Mononuclear cell (primary cell): Measurements from ENCODE around the gene MYNN. TPM values are rescaled to one million over a fixed set of nuclear protein-coding genes. Genes with fewer than 3 reads are reported as not detected.
"Not testable (repeated sequence)": the region's sequence is repeated elsewhere in the genome, so short reads cannot be mapped to it uniquely, and the experiment has no call there.

ENCODE experiments used
- H3K27me3 ChIP-seq: 2 replicates; pipeline ENCODE4 v1.6.0; 2011; ENCODE audit warnings: low read length, control low read depth; ENCODE audit not compliant: insufficient read depth
- H3K4me1 ChIP-seq: 2 replicates; pipeline ENCODE4 v1.5.1; 2011; ENCODE audit warnings: mild to moderate bottlenecking, low read length, control low read depth; ENCODE audit not compliant: insufficient read depth
- H3K4me3 ChIP-seq: 2 replicates; pipeline ENCODE4 v1.5.1; 2011; ENCODE audit warnings: mild to moderate bottlenecking, low read length, moderate library complexity
- H3K9me3 ChIP-seq: 2 replicates; pipeline ENCODE4 v1.5.1; 2011; ENCODE audit warnings: low read depth, mild to moderate bottlenecking, control low read depth, low read length
- total RNA-seq: library from RNA; depleted of rRNA; stranded (reverse); fragments of >200 nt; gene quantifications from one replicate; pipeline ENCODE4 v1.2.3, GENCODE V29; 2012

MYNN gene
- 36.6 TPM for total RNA-seq

DNA sequence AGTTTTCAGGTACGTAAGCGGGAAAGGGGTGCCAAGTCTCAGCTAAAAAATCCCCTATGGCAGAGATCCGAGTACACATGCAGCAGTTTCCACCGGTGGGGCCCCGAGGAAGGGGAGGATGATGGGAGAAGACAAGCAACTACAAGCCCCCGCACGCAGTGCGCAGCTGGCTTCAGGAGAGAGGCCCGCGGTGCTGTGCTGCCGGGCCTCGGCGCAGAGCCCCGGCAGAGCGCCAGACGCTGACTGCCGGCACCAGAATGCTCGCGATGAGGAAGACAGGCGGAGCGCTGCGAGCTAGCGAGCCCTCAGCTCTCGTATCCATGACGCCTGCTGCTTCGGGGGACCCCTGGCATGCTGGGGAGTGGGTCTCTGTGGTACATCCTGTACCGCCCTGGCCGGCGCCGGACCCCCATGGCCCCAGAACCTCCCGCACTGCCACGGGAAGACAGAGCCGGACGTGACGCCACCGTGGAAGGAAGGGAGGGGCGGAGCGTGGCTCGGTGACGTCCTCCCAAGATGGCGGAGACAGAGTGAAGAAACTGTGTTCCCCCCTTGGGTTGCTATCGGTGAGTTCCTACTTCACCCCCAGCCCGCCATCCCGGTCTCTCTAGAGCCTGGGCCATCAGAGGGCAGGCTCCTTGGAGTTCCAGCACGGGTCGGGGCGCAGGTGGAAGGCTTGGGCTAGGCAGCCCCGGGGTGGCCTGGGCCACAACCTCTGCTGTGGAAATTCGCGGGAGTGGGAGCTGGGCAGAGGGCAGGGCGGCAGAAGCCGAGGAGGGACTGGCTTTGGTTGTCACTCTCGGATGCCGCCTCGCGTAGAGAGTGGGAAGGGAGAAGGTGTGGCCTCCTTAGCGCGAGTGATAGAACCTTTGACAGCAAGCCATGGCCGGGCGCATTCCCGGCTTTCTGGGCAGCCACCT lies at the start of gene MYNN:
Gene MYNN, plus strand, starts transcription at position 500 of the 920 bp plus-strand sequence. CDS start 900 bp downstream, outside the sequence.
- Histone ChIP-seq H3K4me1 (peaks cover 19% of the 10 kb centered on the region), H3K27me3 (no peaks in the 10 kb centered on the region), H3K9me3 (no peaks in the 10 kb centered on the region), H3K4me3 (peak within 1 kb of the TSS; percentile 67)

GRCh38 chr3:169731857-169732256 lies 41.3 kb upstream of the MYNN start:
- Histone ChIP-seq H3K9me3 (peaks cover 21% of the 10 kb centered on the region), H3K27me3 (peaks cover 24% of the 10 kb centered on the region)
- H3K4me3 ChIP-seq, H3K4me1 ChIP-seq: not testable (repeated sequence)

GRCh38 chr3:169739067-169739466 lies 34.1 kb upstream of the MYNN start:
- Histone ChIP-seq H3K9me3 (no peaks in the 10 kb centered on the region), H3K27me3 (no peaks in the 10 kb centered on the region), H3K4me1 (no peaks in the 10 kb centered on the region), H3K4me3 (no peak overlapping the region)

GRCh38 chr3:169744366-169745054 lies 28.7 kb upstream of the MYNN start:
- no peak overlapping the region for H3K4me3 ChIP-seq
- no peaks in the 10 kb centered on the region for H3K4me1 ChIP-seq
- H3K27me3 ChIP-seq = peaks cover 6% of the 10 kb centered on the region
- H3K9me3 ChIP-seq = no peaks in the 10 kb centered on the region

- Histone ChIP-seq H3K27me3 (peaks cover 6% of the 10 kb centered on the region), H3K9me3 (no peaks in the 10 kb centered on the region), H3K4me1 (no peaks in the 10 kb centered on the region), H3K4me3 (no peak overlapping the region)
Measured at GRCh38 chr3:169746924-169747323, 26.3 kb upstream of the MYNN start.

- Histone ChIP-seq H3K9me3 (no peaks in the 10 kb centered on the region), H3K4me3 (no peak overlapping the region), H3K27me3 (peaks cover 6% of the 10 kb centered on the region), H3K4me1 (no peaks in the 10 kb centered on the region)
Measured at GRCh38 chr3:169748670-169749069, 24.5 kb upstream of the MYNN start.

- H3K27me3 ChIP-seq = peaks cover 15% of the 10 kb centered on the region
- no peak overlapping the region for H3K4me3 ChIP-seq
Measured at GRCh38 chr3:169750665-169751064, 22.5 kb upstream of the MYNN start.

GRCh38 chr3:169751875-169752274 lies 21.3 kb upstream of the MYNN start:
- Histone ChIP-seq H3K27me3 (peaks cover 15% of the 10 kb centered on the region), H3K4me1 (no peaks in the 10 kb centered on the region), H3K4me3 (no peak overlapping the region), H3K9me3 (no peaks in the 10 kb centered on the region)

More at GRCh38 chr3:169750665-169751064, 22.5 kb upstream of the MYNN start:
- Histone ChIP-seq H3K9me3 (no peaks in the 10 kb centered on the region), H3K4me1 (no peaks in the 10 kb centered on the region)

DNA sequence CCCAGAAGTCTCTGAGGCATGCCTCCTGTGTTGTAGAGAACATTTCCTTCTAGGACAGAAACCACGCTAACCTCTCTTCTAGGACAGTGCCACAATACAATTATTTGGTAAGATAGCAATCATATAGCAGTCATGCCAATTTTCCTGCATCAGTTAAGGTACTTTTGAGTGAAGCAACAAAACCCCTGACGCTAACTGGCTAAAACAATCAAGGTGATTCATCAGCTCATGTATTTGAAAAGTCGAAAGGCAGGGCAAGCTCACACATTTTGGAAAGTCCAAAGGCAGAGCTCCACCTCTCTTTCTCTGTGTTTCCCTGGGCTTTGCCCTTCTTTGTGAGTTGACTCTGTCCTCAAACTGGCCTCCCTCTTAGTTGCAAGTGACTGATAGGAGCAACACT lies 18.5 kb upstream of the MYNN start:
- Histone ChIP-seq H3K4me3 (no peak overlapping the region), H3K9me3 (no peaks in the 10 kb centered on the region), H3K27me3 (peaks cover 9% of the 10 kb centered on the region), H3K4me1 (no peaks in the 10 kb centered on the region)

GRCh38 chr3:169755488-169755887 lies 17.7 kb upstream of the MYNN start:
- Histone ChIP-seq H3K4me3 (no peak overlapping the region), H3K4me1 (no peaks in the 10 kb centered on the region), H3K27me3 (peaks cover 9% of the 10 kb centered on the region), H3K9me3 (no peaks in the 10 kb centered on the region)

DNA sequence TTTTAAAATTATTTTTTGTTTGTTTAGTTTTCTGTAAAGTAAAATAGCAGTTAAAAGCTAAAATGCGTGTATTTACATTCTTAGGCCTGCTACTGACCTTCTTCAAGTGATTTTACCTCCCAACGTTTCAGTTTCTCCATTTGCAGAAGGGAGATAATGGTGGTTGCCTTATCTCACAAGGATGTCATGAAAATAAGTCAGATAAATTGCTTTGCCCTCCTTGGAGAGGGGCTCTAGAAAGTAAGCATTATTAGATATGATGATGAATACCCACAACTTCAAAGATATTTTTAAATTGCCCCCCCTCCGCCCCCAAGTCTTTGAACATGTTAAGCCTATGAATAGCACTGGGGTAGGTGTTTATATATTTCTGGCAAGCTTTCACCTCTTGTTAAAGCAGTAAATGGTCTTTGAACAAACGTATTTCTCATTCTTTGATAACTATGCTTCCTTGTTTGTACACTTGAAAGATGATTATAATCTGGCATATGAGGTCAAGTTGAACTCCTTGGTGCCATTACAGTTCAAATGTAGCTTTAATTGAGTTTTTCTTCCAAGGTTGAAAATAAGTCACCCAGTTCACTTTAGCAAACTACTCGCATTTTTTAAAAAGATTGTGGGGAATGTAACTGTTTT lies 14.7 kb upstream of the MYNN start:
- Histone ChIP-seq H3K4me3 (no peak overlapping the region), H3K27me3 (peaks cover 9% of the 10 kb centered on the region), H3K9me3 (no peaks in the 10 kb centered on the region), H3K4me1 (peaks cover 7% of the 10 kb centered on the region)

DNA sequence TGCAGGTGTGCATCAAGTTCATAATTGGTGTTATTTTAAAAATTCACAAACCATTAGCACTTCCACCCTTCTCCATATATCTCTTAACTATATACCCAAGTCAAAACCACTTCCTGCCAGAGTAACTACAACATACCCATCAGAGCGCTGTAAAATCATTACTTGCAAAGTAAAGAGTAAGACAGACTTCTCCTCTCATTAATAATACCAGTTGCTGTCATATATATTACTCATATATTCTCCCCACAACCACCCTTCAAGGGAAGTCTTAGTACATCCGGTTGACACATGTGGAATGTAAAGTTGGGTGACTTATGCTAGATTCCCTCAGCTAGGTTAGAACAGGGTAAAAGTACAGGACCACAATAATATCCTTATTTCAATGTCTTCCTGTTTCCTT lies 13.9 kb upstream of the MYNN start:
- peaks cover 9% of the 10 kb centered on the region for H3K27me3 ChIP-seq
- H3K4me3 ChIP-seq = no peak overlapping the region
- no peaks in the 10 kb centered on the region for H3K9me3 ChIP-seq
- peaks cover 15% of the 10 kb centered on the region for H3K4me1 ChIP-seq

DNA sequence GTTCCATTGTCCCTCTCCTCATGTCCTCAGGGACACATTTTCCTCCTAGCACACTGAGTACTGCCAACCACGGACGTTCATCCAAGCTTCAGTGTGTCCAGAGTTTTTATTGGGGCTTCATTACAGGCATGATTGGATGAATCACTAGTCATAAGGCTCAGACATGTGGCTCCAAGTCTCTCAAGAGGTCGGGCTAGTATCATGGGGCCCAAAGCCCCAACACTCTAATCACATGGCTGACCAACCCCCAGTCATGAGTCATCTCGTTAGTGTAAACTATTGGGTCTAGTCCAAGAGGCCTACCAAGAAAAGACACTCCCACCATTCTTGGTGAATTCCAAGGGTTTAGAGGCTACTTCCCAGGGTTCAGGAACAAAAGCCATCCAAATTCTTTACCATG lies 12.7 kb upstream of the MYNN start:
- H3K4me3 ChIP-seq = no peak overlapping the region
- peaks cover 18% of the 10 kb centered on the region for H3K4me1 ChIP-seq
- H3K27me3 ChIP-seq = no peaks in the 10 kb centered on the region
- H3K9me3 ChIP-seq = no peaks in the 10 kb centered on the region

- no peaks in the 10 kb centered on the region for H3K9me3 ChIP-seq
- H3K4me1 ChIP-seq = peaks cover 19% of the 10 kb centered on the region
- no peaks in the 10 kb centered on the region for H3K27me3 ChIP-seq
- H3K4me3 ChIP-seq = peak overlapping the region; percentile 88
Measured at GRCh38 chr3:169764312-169764881, 8.8 kb upstream of the MYNN start.
